ENCODE data around the gene PRSS2. TPM values are rescaled to one million over a fixed set of nuclear protein-coding genes. Genes with fewer than 3 reads are reported as not detected.

Gene PRSS2
- total RNA-seq, 4 donors from 2014 or later = 0.39 TPM; not detected in 3

GRCh38 chr7:142801601-142802295, 31.0 kb downstream of the PRSS2 start:
- no peak overlapping the region for H3K27ac ChIP-seq (replicated peaks in 1 of 4)
- DNase-seq (ENCODE audit: extremely low spot score) = peak; percentile 75
- H3K27me3 ChIP-seq = peaks cover 0 to 64% (median 16%) of the 10 kb centered on the region in 4 donors
- 83% methylated on average over 8 of the region's 8 CpGs for WGBS
- H3K36me3 ChIP-seq = no peaks in the 10 kb centered on the region
- no peak overlapping the region for H3K4me3 ChIP-seq
- peaks cover 11 to 15% (median 13%) of the 10 kb centered on the region in 4 donors for H3K4me1 ChIP-seq
- intact Hi-C loops (cut with DNase I) = no loop called here
- no peaks in the 10 kb centered on the region for H3K9me3 ChIP-seq
- TF ChIP-seq EP300 (IDR thresholded peaks at IDR 0.05) = no peak
- TF ChIP-seq POLR2A (IDR thresholded peaks at IDR 0.05; ENCODE audit: low read depth) = no peak
- no peak for TF ChIP-seq CTCF (IDR thresholded peaks at IDR 0.05)
- TF ChIP-seq POLR2AphosphoS5 (IDR thresholded peaks at IDR 0.05) = no peak

GRCh38 chr7:142802301-142802700, 31.5 kb downstream of the PRSS2 start:
- peaks cover 0 to 61% (median 11%) of the 10 kb centered on the region in 4 donors for H3K27me3 ChIP-seq
- intact Hi-C loops (cut with DNase I) = no loop called here
- 84% methylated on average over 3 of the region's 3 CpGs for WGBS
- no peak overlapping the region for H3K27ac ChIP-seq (replicated peaks in 1 of 4)
- TF ChIP-seq POLR2A (IDR thresholded peaks at IDR 0.05; ENCODE audit: low read depth) (no peak), POLR2AphosphoS5 (IDR thresholded peaks at IDR 0.05) (no peak), EP300 (IDR thresholded peaks at IDR 0.05) (no peak), CTCF (IDR thresholded peaks at IDR 0.05) (no peak)
- no peaks in the 10 kb centered on the region for H3K36me3 ChIP-seq
- peaks cover 5 to 9% (median 8%) of the 10 kb centered on the region in 4 donors for H3K4me1 ChIP-seq
- no peak for DNase-seq (ENCODE audit: extremely low spot score)
- no peaks in the 10 kb centered on the region for H3K9me3 ChIP-seq
- no peak overlapping the region for H3K4me3 ChIP-seq

- H3K27me3 ChIP-seq = peaks cover 0 to 54% (median 0%) of the 10 kb centered on the region in 4 donors
- no peaks in the 10 kb centered on the region for H3K4me1 ChIP-seq
- no peaks in the 10 kb centered on the region for H3K9me3 ChIP-seq
- H3K27ac ChIP-seq (replicated peaks in 1 of 4) = no peak overlapping the region
- no peak overlapping the region for H3K4me3 ChIP-seq
- TF ChIP-seq EP300 (IDR thresholded peaks at IDR 0.05) (no peak), CTCF (IDR thresholded peaks at IDR 0.05) (no peak), POLR2A (IDR thresholded peaks at IDR 0.05; ENCODE audit: low read depth) (no peak), POLR2AphosphoS5 (IDR thresholded peaks at IDR 0.05) (no peak)
- DNase-seq (ENCODE audit: extremely low spot score) = no peak
- intact Hi-C loops (cut with DNase I) = no loop called here
- H3K36me3 ChIP-seq = no peaks in the 10 kb centered on the region
- 89% methylated on average over 4 of the region's 4 CpGs for WGBS
Measured at GRCh38 chr7:142803901-142804300, 33.1 kb downstream of the PRSS2 start.

- H3K27me3 ChIP-seq = peaks cover 0 to 52% (median 0%) of the 10 kb centered on the region in 4 donors
- TF ChIP-seq POLR2A (IDR thresholded peaks at IDR 0.05; ENCODE audit: low read depth) (no peak), CTCF (IDR thresholded peaks at IDR 0.05) (no peak), POLR2AphosphoS5 (IDR thresholded peaks at IDR 0.05) (no peak), EP300 (IDR thresholded peaks at IDR 0.05) (no peak)
- intact Hi-C loops (cut with DNase I) = no loop called here
- H3K9me3 ChIP-seq = no peaks in the 10 kb centered on the region
- H3K4me3 ChIP-seq = no peak overlapping the region
- WGBS = 61% methylated on average over 4 of the region's 4 CpGs
- no peaks in the 10 kb centered on the region for H3K4me1 ChIP-seq
- DNase-seq (ENCODE audit: extremely low spot score) = no peak
- H3K36me3 ChIP-seq = no peaks in the 10 kb centered on the region
- H3K27ac ChIP-seq (replicated peaks in 1 of 4) = no peak overlapping the region
Measured at GRCh38 chr7:142804728-142805207, 34.0 kb downstream of the PRSS2 start.
